Common myeloid progenitor, CD34-positive (primary cell): ENCODE data around the gene OR2K2.

Source experiments
- CTCF ChIA-PET: fragments of 350-600 bp; sonication (Branson Sonifier 250); formaldehyde crosslinking; loops from one replicate; lab custom pipeline; 2021; ENCODE audit warnings: antibody characterized with exemption; lab: Charles Lee
- POLR2A ChIA-PET: fragments of 350-600 bp; sonication (Branson Sonifier 250); formaldehyde crosslinking; loops from one replicate; lab custom pipeline; 2021; ENCODE audit warnings: antibody characterized with exemption; lab: Charles Lee
- DNase-seq, 3 donors: peaks; one replicate each; pipeline versions ENCODE4 v3.0.0 to v3.0.0-alpha.2; 2013
- H3K27ac ChIP-seq, 2 experiments: 1 replicate in 1 of 2; 2 replicates in 1 of 2; pipeline ENCODE4 v1.7.0; 2013; ENCODE audit warnings: inconsistent platforms in 2 of 2, low read length in 2 of 2, mild to moderate bottlenecking in 2 of 2, low read depth in 1 of 2, moderate library complexity in 1 of 2; ENCODE audit not compliant: severe bottlenecking in 2 of 2, insufficient read depth in 1 of 2, poor library complexity in 1 of 2
- H3K27me3 ChIP-seq, 5 experiments: replicated peaks in 2 of 5; 1 replicate in 3 of 5; 2 replicates in 2 of 5; pipeline versions ENCODE4 v1.6.1 to v1.7.0; 2013; ENCODE audit warnings: low read length in 4 of 5, mild to moderate bottlenecking in 2 of 5, moderate library complexity in 2 of 5, inconsistent platforms in 1 of 5; ENCODE audit not compliant: insufficient read depth in 5 of 5, control insufficient read depth in 4 of 5
- H3K36me3 ChIP-seq, 4 experiments: 1 replicate in 2 of 4; 2 replicates in 2 of 4; pipeline versions ENCODE4 v1.6.1 to v1.7.0; 2013; ENCODE audit warnings: low read length in 3 of 4, control low read depth in 1 of 4, mild to moderate bottlenecking in 1 of 4; ENCODE audit not compliant: control insufficient read depth in 4 of 4, insufficient read depth in 4 of 4
- H3K4me1 ChIP-seq, 4 experiments: 1 replicate in 3 of 4; 2 replicates in 1 of 4; pipeline versions ENCODE4 v1.6.1 to v1.7.1; 2013; ENCODE audit warnings: low read length in 3 of 4, mild to moderate bottlenecking in 3 of 4, control low read depth in 1 of 4, inconsistent platforms in 1 of 4, moderate library complexity in 1 of 4; ENCODE audit not compliant: control insufficient read depth in 4 of 4, insufficient read depth in 4 of 4; ENCODE audit errors: control extremely low read depth in 1 of 4
- H3K4me3 ChIP-seq, 7 experiments: 1 replicate in 4 of 7; 2 replicates in 3 of 7; pipeline versions ENCODE4 v1.5.1 to v1.7.0; 2013; ENCODE audit warnings: mild to moderate bottlenecking in 7 of 7, low read length in 6 of 7, moderate library complexity in 6 of 7, inconsistent platforms in 2 of 7, low read depth in 2 of 7, control low read depth in 1 of 7; ENCODE audit not compliant: insufficient read depth in 4 of 7, control insufficient read depth in 1 of 7; ENCODE audit errors: extremely low read depth in 1 of 7
- H3K9me3 ChIP-seq, 5 experiments: 1 replicate in 4 of 5; 2 replicates in 1 of 5; pipeline versions ENCODE4 v1.6.1 to v1.7.1; 2013; ENCODE audit warnings: low read length in 4 of 5, mild to moderate bottlenecking in 2 of 5, inconsistent platforms in 1 of 5, low read depth in 1 of 5, moderate library complexity in 1 of 5; ENCODE audit not compliant: control insufficient read depth in 4 of 5, insufficient read depth in 2 of 5; ENCODE audit errors: control extremely low read depth in 1 of 5
- WGBS: methylation state at CpG from one replicate; pipeline ENCODE4 v1.1.5; 2013; ENCODE audit not compliant: insufficient coverage; 5-methylcytosine and 5-hydroxymethylcytosine counted together

OR2K2 gene

DNA sequence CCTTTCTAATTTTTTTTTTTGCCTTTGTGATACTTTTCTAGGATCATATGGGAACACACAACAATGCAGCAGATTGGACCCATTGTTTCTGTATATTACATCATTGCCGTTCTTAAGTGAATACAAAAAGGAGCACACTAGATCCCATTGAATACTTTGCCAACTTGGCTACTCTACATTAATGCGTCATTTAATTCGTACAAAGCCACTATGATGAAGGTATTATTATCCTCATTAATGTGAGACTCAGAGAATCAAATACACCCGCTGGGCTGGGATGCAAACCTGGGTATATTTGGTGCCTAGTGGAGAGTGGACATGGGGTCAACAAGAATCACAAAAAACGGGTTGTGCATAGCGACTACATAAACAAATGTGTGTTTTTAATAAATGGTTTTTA, 31.9 kb downstream of the OR2K2 start:
- 100% methylated on average over 2 of the region's 6 CpGs for whole genome bisulfite sequencing
- peaks cover 0 to 8% (median 5%) of the 10 kb centered on the region in 4 experiments for H3K4me1 ChIP-seq
- ChIA-PET POLR2A (no interaction called here), CTCF (interaction anchor here (0.6 to 1.0 kb wide), 3 partner anchors 11 to 741 kb away, joined by 3 to 5 read pairs (median 3); no protein-coding TSS in a partner anchor)
- H3K36me3 ChIP-seq, result no peaks in the 10 kb centered on the region
- no peak for DNase-seq
- H3K27ac ChIP-seq, result no peak overlapping the region
- H3K27me3 ChIP-seq, result no peaks in the 10 kb centered on the region
- peaks cover 0 to 3% (median 0%) of the 10 kb centered on the region in 5 experiments for H3K9me3 ChIP-seq
- no peak overlapping the region for H3K4me3 ChIP-seq

DNA sequence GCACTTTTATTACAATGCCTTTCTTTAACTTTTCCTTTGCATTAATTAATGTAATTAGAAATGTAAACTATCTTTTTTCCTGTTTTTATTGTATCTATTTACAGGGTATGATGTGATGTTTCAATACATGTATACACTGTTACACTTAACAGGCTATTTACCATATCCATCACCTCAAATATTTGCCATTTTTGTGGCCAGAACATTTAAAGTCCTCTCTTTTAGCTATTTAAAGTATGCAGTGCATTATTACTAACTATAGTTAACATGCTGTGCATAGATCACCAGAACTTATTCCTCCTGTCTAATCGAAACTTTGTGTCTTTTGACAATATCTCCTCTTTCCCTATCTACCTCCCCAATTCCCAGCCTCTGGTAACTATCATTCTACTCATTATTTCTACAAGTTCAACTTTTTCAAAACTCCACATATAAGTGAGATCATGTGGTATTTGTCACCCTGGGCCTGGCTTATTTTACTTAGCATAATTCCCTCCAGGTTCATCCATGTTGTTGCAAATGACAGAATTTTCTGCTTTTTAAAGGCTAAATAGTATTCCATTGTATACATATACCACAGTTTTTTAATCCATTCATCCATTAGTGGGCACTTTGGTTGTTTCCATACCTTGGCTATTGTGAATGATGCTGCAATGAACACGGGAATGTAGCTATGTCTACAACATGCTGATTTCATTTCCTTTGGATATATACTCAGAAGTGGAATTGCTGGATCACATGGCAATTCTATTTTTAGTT, 32.8 kb downstream of the OR2K2 start:
- Histone ChIP-seq H3K36me3 (no peaks in the 10 kb centered on the region), H3K27me3 (no peaks in the 10 kb centered on the region), H3K9me3 (peaks cover 0 to 3% (median 0%) of the 10 kb centered on the region in 5 experiments), H3K27ac (no peak overlapping the region), H3K4me3 (no peak overlapping the region), H3K4me1 (peaks cover 0 to 8% (median 5%) of the 10 kb centered on the region in 4 experiments)
- POLR2A ChIA-PET, result no interaction called here
- WGBS, result 100% methylated on average over 1 of the region's 2 CpGs
- CTCF ChIA-PET, result interaction anchor here (0.6 to 0.8 kb wide), 2 partner anchors 12 to 742 kb away, joined by 3 to 5 read pairs; no protein-coding TSS in a partner anchor
- no peak for DNase-seq

DNA sequence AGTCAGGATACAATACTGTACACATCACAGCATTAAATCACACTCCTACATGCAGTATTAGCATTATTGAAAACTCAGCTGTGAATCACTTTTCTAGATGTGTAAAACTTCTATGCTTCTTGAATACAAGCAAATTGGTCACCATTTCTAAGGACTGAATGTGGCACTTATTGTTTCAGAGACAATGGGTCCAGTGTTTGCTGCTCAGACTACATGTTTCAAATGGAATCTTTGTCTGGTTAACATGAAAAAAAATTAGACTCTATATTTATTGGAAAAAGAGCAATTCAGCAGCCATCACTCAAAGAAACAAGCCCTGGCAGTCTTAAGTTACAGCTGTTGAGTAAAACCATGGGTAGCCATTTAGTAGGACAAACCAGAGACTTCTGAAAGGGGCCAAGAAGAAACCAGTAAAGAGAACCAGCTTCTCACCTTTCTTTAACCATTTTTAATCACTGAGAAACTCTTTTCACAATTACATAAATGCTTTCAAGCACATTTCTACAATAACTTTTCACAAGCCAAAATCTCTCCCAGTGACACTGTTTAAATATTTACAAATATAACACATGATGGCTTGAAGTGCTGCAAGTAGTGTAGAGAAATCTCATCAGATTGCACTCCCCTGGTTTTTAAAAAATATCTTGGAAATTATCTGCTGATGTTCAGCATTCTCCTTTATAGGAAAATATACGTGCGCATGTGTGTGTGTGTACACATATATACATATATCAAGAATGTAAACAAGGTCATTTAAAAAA, 35.2 kb downstream of the OR2K2 start:
- Histone ChIP-seq H3K4me1 (peaks cover 0 to 8% (median 5%) of the 10 kb centered on the region in 4 experiments), H3K27me3 (no peaks in the 10 kb centered on the region), H3K4me3 (no peak overlapping the region), H3K27ac (no peak overlapping the region), H3K36me3 (no peaks in the 10 kb centered on the region), H3K9me3 (peaks cover 0 to 7% (median 0%) of the 10 kb centered on the region in 5 experiments)
- ChIA-PET POLR2A (interaction anchor here (0.6 kb wide), 1 partner anchor 18 kb away, joined by 3 read pairs; no protein-coding TSS in a partner anchor), CTCF (interaction anchor here (1.2 kb wide), 1 partner anchor 654 kb away, joined by 3 read pairs; no protein-coding TSS in a partner anchor)
- no CpG with 5 or more reads among the region's 2 CpGs for WGBS
- DNase-seq, result no peak

DNA sequence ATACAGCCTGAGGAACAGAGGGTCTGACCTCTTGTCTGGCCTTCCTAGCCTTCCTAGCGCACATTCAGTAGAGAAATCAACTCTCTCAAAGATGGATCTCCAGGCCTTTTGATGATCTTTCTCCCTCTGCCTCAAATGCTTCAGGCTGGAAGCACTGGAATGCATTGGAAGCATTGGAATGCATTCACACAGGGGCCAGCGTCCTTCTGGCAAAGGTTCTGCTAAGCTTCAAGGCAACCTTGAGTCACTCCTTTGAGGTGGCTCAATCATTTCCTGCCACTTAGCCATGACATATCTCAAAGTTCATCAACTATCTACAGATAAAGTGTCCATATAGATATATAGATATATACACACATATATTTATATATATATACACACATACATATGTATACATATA, 42.9 kb downstream of the OR2K2 start:
- H3K27ac ChIP-seq, result no peak overlapping the region
- ChIA-PET POLR2A (no interaction called here), CTCF (no interaction called here)
- no peak overlapping the region for H3K4me3 ChIP-seq
- peaks cover 0 to 4% (median 0%) of the 10 kb centered on the region in 5 experiments for H3K9me3 ChIP-seq
- DNase-seq, result no peak
- no peaks in the 10 kb centered on the region for H3K27me3 ChIP-seq
- H3K36me3 ChIP-seq, result no peaks in the 10 kb centered on the region
- H3K4me1 ChIP-seq, result no peaks in the 10 kb centered on the region
- 100% methylated on average over 1 of the region's 2 CpGs for WGBS

DNA sequence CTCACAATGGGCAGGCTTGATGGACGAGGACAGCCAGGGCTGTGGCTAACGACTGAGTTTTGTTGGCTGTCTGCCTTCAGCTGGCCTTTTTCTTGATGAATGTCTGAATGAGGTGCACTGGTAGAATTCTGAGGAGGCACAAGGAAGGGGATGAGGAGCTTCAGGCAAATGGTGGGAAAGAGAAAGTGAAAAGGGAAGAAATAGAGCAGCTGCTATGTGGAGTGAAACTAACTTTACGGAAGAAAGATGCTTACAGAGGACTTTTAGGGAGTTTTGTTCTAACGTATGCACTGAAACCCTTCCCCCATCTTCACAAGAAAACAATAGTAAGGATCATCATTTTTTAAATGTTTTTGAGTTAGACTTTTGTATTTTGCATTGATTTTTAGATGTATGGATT, 45.3 kb downstream of the OR2K2 start:
- H3K4me1 ChIP-seq, result no peaks in the 10 kb centered on the region
- DNase-seq, result no peak
- H3K9me3 ChIP-seq, result no peaks in the 10 kb centered on the region
- H3K27ac ChIP-seq, result no peak overlapping the region
- ChIA-PET CTCF (no interaction called here), POLR2A (no interaction called here)
- H3K4me3 ChIP-seq, result no peak overlapping the region
- WGBS, result 100% methylated on average over 2 of the region's 4 CpGs
- H3K27me3 ChIP-seq, result no peaks in the 10 kb centered on the region
- no peaks in the 10 kb centered on the region for H3K36me3 ChIP-seq

DNA sequence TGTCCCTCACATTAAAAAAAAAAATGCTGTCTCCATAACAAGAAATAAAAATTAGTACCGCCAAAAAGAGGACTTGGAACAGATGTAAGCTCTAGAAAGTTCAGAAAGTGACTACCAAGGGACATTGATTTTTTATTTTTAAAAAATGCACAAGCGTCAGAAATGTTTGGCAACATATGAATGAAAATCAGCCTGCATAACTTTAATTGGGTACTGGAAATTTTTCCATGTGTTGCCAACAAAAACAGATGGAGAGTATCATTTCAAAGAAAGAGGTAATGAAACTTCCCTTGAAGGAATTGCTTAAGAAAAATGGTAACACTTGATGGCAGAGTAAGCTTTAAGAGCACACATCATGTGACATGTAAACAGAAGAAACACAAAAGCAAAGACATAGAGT, 47.2 kb downstream of the OR2K2 start:
- Histone ChIP-seq H3K4me1 (no peaks in the 10 kb centered on the region), H3K9me3 (no peaks in the 10 kb centered on the region), H3K36me3 (no peaks in the 10 kb centered on the region), H3K27me3 (no peaks in the 10 kb centered on the region), H3K4me3 (no peak overlapping the region), H3K27ac (no peak overlapping the region)
- CTCF ChIA-PET, result no interaction called here
- POLR2A ChIA-PET, result no interaction called here
- WGBS, result 100% methylated on average over 2 of the region's 2 CpGs
- no peak for DNase-seq
